Measurements from ENCODE around the gene POLR2L. TPM values are rescaled to one million over a fixed set of nuclear protein-coding genes. Genes with fewer than 3 reads are reported as not detected.

POLR2L gene
- total RNA-seq, 1 experiment from 2014 or later, result 99.7 TPM

- Histone ChIP-seq H3K9me3 (ENCODE audit: insufficient read depth, low read depth) (no peaks in the 10 kb centered on the region), H2AFZ (no peak overlapping the region), H3K27ac (no peak overlapping the region), H3K79me2 (ENCODE audit: low read depth) (no peaks in the 10 kb centered on the region), H3F3A (ENCODE audit: insufficient read depth, low read depth) (peaks cover 7% of the 10 kb centered on the region; the same call in 1 of the 2 replicates), H3K9me2 (ENCODE audit: insufficient read depth) (no peaks in the 10 kb centered on the region), H3K4me1 (replicated peaks; ENCODE audit: insufficient read depth) (peaks cover 8% of the 10 kb centered on the region), H4K20me1 (ENCODE audit: insufficient read depth) (no peaks in the 10 kb centered on the region), H3K36me3 (ENCODE audit: low read depth) (no peaks in the 10 kb centered on the region), H3K27me3 (ENCODE audit: insufficient read depth, low read depth) (no peaks in the 10 kb centered on the region), H3K4me3 (peak overlapping the region; percentile 80; the same call in 1 of the 2 replicates), H3K4me2 (peak overlapping the region; percentile 75)
- intact Hi-C loops (cut with micrococcal nuclease; ENCODE audit: unreplicated experiment), result loop anchor here (5.0 kb wide), 1 partner anchor 48 kb away; the partner anchor contains the start of gene TALDO1
- POLR2A ChIA-PET (ENCODE audit: unreplicated experiment), result interaction anchor here (0.8 to 1.2 kb wide), 2 partner anchors 18 to 24 kb away, joined by 7 read pairs; partner anchors contain the start of genes GATD1 and PNPLA2
- CTCF ChIA-PET, result no interaction called here
- BruUV-seq (replicated peaks), result no TSS peak
- TF ChIP-seq EZH2 (IDR thresholded peaks at IDR 0.05; ENCODE audit: low read depth) (no peak), CTCF (conservative IDR thresholded peaks at IDR 0.05) (no peak)
- peak in 1 of 2 experiments; percentile 35 for DNase-seq
These were observed 47.3 kb downstream of the POLR2L start for GRCh38 chr11:794766-795633.

- Histone ChIP-seq H3K4me2 (no peak overlapping the region), H2AFZ (no peak overlapping the region), H3F3A (ENCODE audit: insufficient read depth, low read depth) (peaks cover 7% of the 10 kb centered on the region; the same call in 1 of the 2 replicates), H3K9me3 (ENCODE audit: insufficient read depth, low read depth) (no peaks in the 10 kb centered on the region), H3K36me3 (ENCODE audit: low read depth) (no peaks in the 10 kb centered on the region), H3K27ac (no peak overlapping the region), H3K27me3 (ENCODE audit: insufficient read depth, low read depth) (no peaks in the 10 kb centered on the region), H3K4me1 (replicated peaks; ENCODE audit: insufficient read depth) (peaks cover 8% of the 10 kb centered on the region), H3K9me2 (ENCODE audit: insufficient read depth) (no peaks in the 10 kb centered on the region), H3K4me3 (no peak overlapping the region), H3K79me2 (ENCODE audit: low read depth) (no peaks in the 10 kb centered on the region), H4K20me1 (ENCODE audit: insufficient read depth) (no peaks in the 10 kb centered on the region)
- intact Hi-C loops (cut with micrococcal nuclease; ENCODE audit: unreplicated experiment), result no loop called here
- TF ChIP-seq EZH2 (IDR thresholded peaks at IDR 0.05; ENCODE audit: low read depth), result no peak
- TF ChIP-seq CTCF (conservative IDR thresholded peaks at IDR 0.05), result no peak
- BruUV-seq (replicated peaks), result no TSS peak
- no peak for DNase-seq
- ChIA-PET POLR2A (ENCODE audit: unreplicated experiment) (interaction anchor here (0.9 kb wide), 1 partner anchor 10 kb away, joined by 3 read pairs; no protein-coding TSS in a partner anchor), CTCF (no interaction called here)
These were observed 48.1 kb downstream of the POLR2L start for GRCh38 chr11:794013-794765.

DNA sequence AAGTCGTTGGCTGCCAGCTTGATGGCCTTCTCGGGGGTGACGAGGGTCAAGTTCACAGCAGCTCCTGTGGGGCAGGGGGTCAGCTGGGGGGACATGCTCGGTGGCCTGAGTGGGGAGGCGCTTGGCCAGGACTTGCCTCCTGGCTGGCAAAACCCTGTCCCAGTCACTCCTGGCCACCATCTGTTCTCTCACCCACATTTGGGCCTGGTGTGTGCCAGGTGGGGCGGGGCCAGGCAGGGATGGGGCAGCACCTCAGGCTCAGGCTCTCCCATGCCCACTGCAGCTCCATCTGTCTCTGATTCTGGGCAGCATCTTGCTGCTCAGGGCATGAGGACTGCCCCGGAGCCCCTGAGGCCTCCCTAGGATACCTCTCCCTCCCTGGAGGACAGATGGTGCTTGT, 48.8 kb downstream of the POLR2L start:
- peaks cover 8% of the 10 kb centered on the region for H3K4me1 ChIP-seq (replicated peaks; ENCODE audit: insufficient read depth)
- no peak overlapping the region for H2AFZ ChIP-seq
- no TSS peak for BruUV-seq (replicated peaks)
- intact Hi-C loops (cut with micrococcal nuclease; ENCODE audit: unreplicated experiment), result no loop called here
- H3K9me2 ChIP-seq (ENCODE audit: insufficient read depth), result no peaks in the 10 kb centered on the region
- no peaks in the 10 kb centered on the region for H3K27me3 ChIP-seq (ENCODE audit: insufficient read depth, low read depth)
- CTCF ChIA-PET, result no interaction called here
- POLR2A ChIA-PET (ENCODE audit: unreplicated experiment), result interaction anchor here (0.9 kb wide), 1 partner anchor 10 kb away, joined by 3 read pairs; no protein-coding TSS in a partner anchor
- no peaks in the 10 kb centered on the region for H3K79me2 ChIP-seq (ENCODE audit: low read depth)
- no peak overlapping the region for H3K27ac ChIP-seq
- no peak for DNase-seq
- H3K4me3 ChIP-seq, result no peak overlapping the region
- H3K36me3 ChIP-seq (ENCODE audit: low read depth), result no peaks in the 10 kb centered on the region
- no peaks in the 10 kb centered on the region for H4K20me1 ChIP-seq (ENCODE audit: insufficient read depth)
- H3F3A ChIP-seq (ENCODE audit: insufficient read depth, low read depth), result peaks cover 7% of the 10 kb centered on the region; the same call in 1 of the 2 replicates
- H3K9me3 ChIP-seq (ENCODE audit: insufficient read depth, low read depth), result no peaks in the 10 kb centered on the region
- no peak overlapping the region for H3K4me2 ChIP-seq
- TF ChIP-seq EZH2 (IDR thresholded peaks at IDR 0.05; ENCODE audit: low read depth) (no peak), CTCF (conservative IDR thresholded peaks at IDR 0.05) (no peak)

Measured in PC-9 (cell line).